Neural cell (in vitro differentiated cells): ENCODE data around the gene COPS9. TPM values are rescaled to one million over a fixed set of nuclear protein-coding genes. Genes with fewer than 3 reads are reported as not detected.

Experiments used
- H2AFZ ChIP-seq: fragments of 200-600, 300-800 bp; sonication (generic), shearing (Covaris generic); 2 replicates; pipeline ENCODE4 v1.6.0; 2014; ENCODE audit warnings: low read depth, mild to moderate bottlenecking, antibody characterized with exemption, low read length, moderate library complexity
- H3F3A ChIP-seq: fragments of 200-600 bp; shearing (Covaris generic); 2 replicates; pipeline ENCODE4 v1.6.1; 2016; ENCODE audit warnings: mild to moderate bottlenecking, moderate library complexity, mixed read lengths, antibody characterized with exemption, low read length; ENCODE audit not compliant: insufficient read depth, poor library complexity, severe bottlenecking
- H3K27ac ChIP-seq: fragments of 200-600, 300-800 bp; sonication (generic), shearing (Covaris generic); 2 replicates; pipeline ENCODE4 v1.5.1; 2014; ENCODE audit warnings: mild to moderate bottlenecking, low read length, moderate library complexity
- H3K27me3 ChIP-seq: fragments of 300-800, 200-600 bp; sonication (generic), shearing (Covaris generic); 2 replicates; pipeline ENCODE4 v1.6.0; 2014; ENCODE audit warnings: mild to moderate bottlenecking, low read depth, low read length, moderate library complexity; ENCODE audit not compliant: insufficient read depth
- H3K36me3 ChIP-seq: fragments of 300-800, 200-600 bp; sonication (generic), shearing (Covaris generic); 2 replicates; pipeline ENCODE4 v1.5.1; 2014; ENCODE audit warnings: mild to moderate bottlenecking, antibody characterized with exemption, low read length, moderate library complexity; ENCODE audit not compliant: insufficient read depth
- H3K4me2 ChIP-seq: fragments of 300-800, 200-600 bp; sonication (generic), shearing (Covaris generic); 2 replicates; pipeline ENCODE4 v1.6.0; 2014; ENCODE audit warnings: mild to moderate bottlenecking, low read length
- H3K4me3 ChIP-seq: fragments of 300-800, 200-600 bp; sonication (generic), shearing (Covaris generic); 2 replicates; pipeline ENCODE4 v1.5.1; 2014; ENCODE audit warnings: mild to moderate bottlenecking, low read length, moderate library complexity
- H3K79me2 ChIP-seq: fragments of 200-600 bp; shearing (Covaris generic); replicated peaks from 2 replicates; pipeline ENCODE4 v1.6.0; 2014; ENCODE audit warnings: mild to moderate bottlenecking, low read length, moderate library complexity; ENCODE audit not compliant: insufficient read depth
- H3K9ac ChIP-seq: fragments of 300-800, 200-600 bp; sonication (generic), shearing (Covaris generic); 2 replicates; pipeline ENCODE4 v1.6.1; 2016; ENCODE audit warnings: mild to moderate bottlenecking, low read length, mixed read lengths
- H3K9me2 ChIP-seq: fragments of 200-600 bp; shearing (Covaris generic); 2 replicates; pipeline ENCODE4 v1.6.1; 2016; ENCODE audit warnings: mild to moderate bottlenecking, low read length, mixed read lengths; ENCODE audit not compliant: insufficient read depth
- H3K9me3 ChIP-seq: fragments of 200-600, 300-800 bp; sonication (generic), shearing (Covaris generic); 2 replicates; pipeline ENCODE4 v1.6.1; 2016; ENCODE audit warnings: mild to moderate bottlenecking, mixed run types, low read length, moderate library complexity, mixed read lengths
- H4K20me1 ChIP-seq: fragments of 200-600 bp; shearing (Covaris generic); 2 replicates; pipeline ENCODE4 v1.6.1; 2016; ENCODE audit warnings: mild to moderate bottlenecking, mixed run types; ENCODE audit not compliant: insufficient read depth
- CTCF ChIP-seq: fragments of 450-650 bp; IDR thresholded peaks from 2 replicates; pipeline ENCODE4 v1.5.1; 2014; ENCODE audit warnings: antibody characterized with exemption, mild to moderate bottlenecking, moderate library complexity; ENCODE audit not compliant: poor library complexity, severe bottlenecking
- EP300 ChIP-seq: fragments of 450-650 bp; conservative IDR thresholded peaks from 2 replicates; pipeline ENCODE4 v1.6.1; 2014; ENCODE audit warnings: antibody characterized with exemption, mild to moderate bottlenecking, moderate library complexity; ENCODE audit not compliant: poor library complexity, severe bottlenecking
- EZH2 ChIP-seq: fragments of 200-600, 300-800 bp; shearing (Covaris generic), sonication (generic); IDR thresholded peaks from 2 replicates; pipeline ENCODE4 v1.6.1; 2014; ENCODE audit warnings: antibody characterized with exemption, low read length, borderline replicate concordance, mild to moderate bottlenecking; ENCODE audit not compliant: insufficient read depth, poor library complexity, severe bottlenecking
- MXI1 ChIP-seq: fragments of 450-650 bp; conservative IDR thresholded peaks from 2 replicates; pipeline ENCODE4 v1.6.1; 2014; ENCODE audit warnings: antibody characterized with exemption, mild to moderate bottlenecking; ENCODE audit not compliant: poor library complexity, severe bottlenecking
- POLR2AphosphoS5 ChIP-seq: IDR thresholded peaks from 2 replicates; pipeline ENCODE4 v1.6.1; 2012
- RAD21 ChIP-seq: fragments of 450-650 bp; conservative IDR thresholded peaks from 2 replicates; pipeline ENCODE4 v1.6.1; 2014; ENCODE audit warnings: antibody characterized with exemption, mild to moderate bottlenecking, moderate library complexity
- REST ChIP-seq: IDR thresholded peaks from 2 replicates; pipeline ENCODE4 v1.6.1; 2012; ENCODE audit warnings: borderline replicate concordance
- SMC3 ChIP-seq: fragments of 450-650 bp; conservative IDR thresholded peaks from 2 replicates; pipeline ENCODE4 v1.6.1; 2014; ENCODE audit warnings: antibody characterized with exemption, mild to moderate bottlenecking, moderate library complexity; ENCODE audit not compliant: poor library complexity
- TAF1 ChIP-seq: IDR thresholded peaks from 2 replicates; pipeline ENCODE4 v1.6.1; 2012; ENCODE audit warnings: low read depth
- polyA plus RNA-seq: library from polyadenylated mRNA; depleted of rRNA; stranded (reverse); fragments of >200 nt; gene quantifications from 2 replicates; pipeline ENCODE4 v1.2.3, GENCODE V29; 2014

The COPS9 gene
- polyA plus RNA-seq, 1 donor from 2014 or later = 359 TPM

- H3K9me3 ChIP-seq = peaks cover 2% of the 10 kb centered on the region
- H3K79me2 ChIP-seq = no peaks in the 10 kb centered on the region
- H3F3A ChIP-seq = no peaks in the 10 kb centered on the region
- H3K9ac ChIP-seq = no peak overlapping the region
- H3K36me3 ChIP-seq = no peaks in the 10 kb centered on the region
- H4K20me1 ChIP-seq = no peaks in the 10 kb centered on the region
- no peak overlapping the region for H3K27ac ChIP-seq
- H3K4me2 ChIP-seq = no peak overlapping the region
- no peak overlapping the region for H2AFZ ChIP-seq
- no peaks in the 10 kb centered on the region for H3K27me3 ChIP-seq
- no peaks in the 10 kb centered on the region for H3K9me2 ChIP-seq
- no peak overlapping the region for H3K4me3 ChIP-seq
- TF ChIP-seq SMC3 = no peak
- TF ChIP-seq POLR2AphosphoS5 = no peak
- TF ChIP-seq TAF1 = no peak
- TF ChIP-seq EP300 = no peak
- TF ChIP-seq MXI1 = no peak
- no peak for TF ChIP-seq CTCF
- TF ChIP-seq EZH2 = no peak
- no peak for TF ChIP-seq RAD21
- TF ChIP-seq REST = no peak
Observed at GRCh38 chr2:240167588-240167880, 31.4 kb upstream of the COPS9 start.

GRCh38 chr2:240166761-240167587 is 30.9 kb upstream of the COPS9 start:
- no peaks in the 10 kb centered on the region for H3F3A ChIP-seq

More at GRCh38 chr2:240166761-240167587, 30.9 kb upstream of the COPS9 start:
- H3K36me3 ChIP-seq = no peaks in the 10 kb centered on the region
- H3K27ac ChIP-seq = no peak overlapping the region
- no peaks in the 10 kb centered on the region for H3K9me3 ChIP-seq
- no peak overlapping the region for H3K9ac ChIP-seq
- TF ChIP-seq RAD21 = no peak
- TF ChIP-seq TAF1 = no peak
- no peak for TF ChIP-seq SMC3
- TF ChIP-seq EP300 = no peak
- no peak for TF ChIP-seq MXI1
- TF ChIP-seq POLR2AphosphoS5 = no peak
- no peak for TF ChIP-seq REST
- TF ChIP-seq EZH2 = no peak
- no peak for TF ChIP-seq CTCF
- no peaks in the 10 kb centered on the region for H3K79me2 ChIP-seq
- H3K9me2 ChIP-seq = no peaks in the 10 kb centered on the region
- H4K20me1 ChIP-seq = no peaks in the 10 kb centered on the region
- H3K4me2 ChIP-seq = no peak overlapping the region
- no peak overlapping the region for H2AFZ ChIP-seq
- H3K4me3 ChIP-seq = no peak overlapping the region
- no peaks in the 10 kb centered on the region for H3K27me3 ChIP-seq
